SH-SY5Y (cell line): ENCODE results near the gene CDH10.

Experiments used
- GATA2 ChIP-seq: IDR thresholded peaks from 2 replicates; pipeline ENCODE4 v1.6.1; 2011; ENCODE audit warnings: mild to moderate bottlenecking, low read depth, low read length
- GATA3 ChIP-seq: IDR thresholded peaks from 2 replicates; pipeline ENCODE4 v1.6.1; 2011; ENCODE audit warnings: low read depth, mild to moderate bottlenecking, low read length, moderate library complexity

- TF ChIP-seq GATA2 (no peak), GATA3 (no peak)
Measured at GRCh38 chr5:24497145-24497544, 147.6 kb downstream of the CDH10 start.
